Type B pancreatic cell (in vitro differentiated cells): ENCODE results near the gene UTS2R. TPM values are rescaled to one million over a fixed set of nuclear protein-coding genes. Genes with fewer than 3 reads are reported as not detected.
"Not testable (repeated sequence)": the region's sequence is repeated elsewhere in the genome, so short reads cannot be mapped to it uniquely, and the experiment has no call there.

Experiments
- DNase-seq: peaks from one replicate; pipeline ENCODE4 v3.0.0; 2021; ENCODE audit warnings: mixed read lengths; ENCODE audit not compliant: unreplicated experiment; ENCODE audit errors: extremely low spot score
- H3K27ac Mint-ChIP-seq: 2 replicates; pipeline ENCODE4 v1.8.0; 2021; ENCODE audit warnings: mild to moderate bottlenecking, mixed read lengths
- H3K27me3 Mint-ChIP-seq: 2 replicates; pipeline ENCODE4 v1.8.0; 2021; ENCODE audit warnings: mixed read lengths
- H3K36me3 Mint-ChIP-seq: 2 replicates; pipeline ENCODE4 v1.8.0; 2021; ENCODE audit warnings: mixed read lengths
- H3K4me1 Mint-ChIP-seq: one replicate; pipeline ENCODE4 v1.8.0; 2021; ENCODE audit warnings: mixed read lengths; ENCODE audit not compliant: unreplicated experiment
- H3K4me3 Mint-ChIP-seq: 2 replicates; pipeline ENCODE4 v1.8.0; 2021; ENCODE audit warnings: mild to moderate bottlenecking, mixed read lengths
- H3K9me3 Mint-ChIP-seq: 2 replicates; pipeline ENCODE4 v1.8.0; 2021; ENCODE audit warnings: mixed read lengths
- CTCF ChIP-seq: fragments of 200-600 bp; sonication (generic); conservative IDR thresholded peaks from 2 replicates; pipeline ENCODE4 v1.5.0; 2021; ENCODE audit warnings: antibody characterized with exemption, mild to moderate bottlenecking
- total RNA-seq: library from RNA; stranded (reverse); gene quantifications from 2 replicates; pipeline ENCODE4 v1.2.1, GENCODE V29; 2021; ENCODE audit warnings: low replicate concordance

The UTS2R gene
- total RNA-seq, 1 donor from 2014 or later: 0.97 TPM

- no peak overlapping the region for H3K4me3 Mint-ChIP-seq
- peak overlapping the region; percentile 10 for H3K27ac Mint-ChIP-seq
- H3K27me3 Mint-ChIP-seq: peaks cover 12% of the 10 kb centered on the region
- no peaks in the 10 kb centered on the region for H3K4me1 Mint-ChIP-seq
- H3K36me3 Mint-ChIP-seq: no peaks in the 10 kb centered on the region
- no peak for DNase-seq
- H3K9me3 Mint-ChIP-seq: no peaks in the 10 kb centered on the region
- TF ChIP-seq CTCF: no peak
Observed at GRCh38 chr17:82380860-82381702, 9.5 kb downstream of the UTS2R start.

GRCh38 chr17:82381703-82382009, 10.1 kb downstream of the UTS2R start:
- not testable (repeated sequence) for H3K4me1 Mint-ChIP-seq, H3K9me3 Mint-ChIP-seq, H3K4me3 Mint-ChIP-seq, H3K27ac Mint-ChIP-seq, DNase-seq, H3K36me3 Mint-ChIP-seq
- peaks cover 12% of the 10 kb centered on the region for H3K27me3 Mint-ChIP-seq

GRCh38 chr17:82382220-82382932, 10.8 kb downstream of the UTS2R start:
- H3K27ac Mint-ChIP-seq, H3K4me3 Mint-ChIP-seq, H3K36me3 Mint-ChIP-seq, DNase-seq, H3K9me3 Mint-ChIP-seq, H3K4me1 Mint-ChIP-seq: not testable (repeated sequence)
- peaks cover 12% of the 10 kb centered on the region for H3K27me3 Mint-ChIP-seq

GRCh38 chr17:82382933-82383255, 11.3 kb downstream of the UTS2R start:
- Mint-ChIP-seq H3K4me3 (no peak overlapping the region), H3K27ac (no peak overlapping the region)
- DNase-seq: no peak

GRCh38 chr17:82383411-82383810, 11.8 kb downstream of the UTS2R start:
- Mint-ChIP-seq H3K4me1 (no peaks in the 10 kb centered on the region), H3K4me3 (no peak overlapping the region), H3K9me3 (no peaks in the 10 kb centered on the region), H3K27ac (no peak overlapping the region), H3K27me3 (peaks cover 14% of the 10 kb centered on the region), H3K36me3 (no peaks in the 10 kb centered on the region)
- TF ChIP-seq CTCF: no peak
- no peak for DNase-seq

More at GRCh38 chr17:82382933-82383255, 11.3 kb downstream of the UTS2R start:
- peaks cover 14% of the 10 kb centered on the region for H3K27me3 Mint-ChIP-seq
- no peaks in the 10 kb centered on the region for H3K4me1 Mint-ChIP-seq
- no peaks in the 10 kb centered on the region for H3K9me3 Mint-ChIP-seq
- H3K36me3 Mint-ChIP-seq: no peaks in the 10 kb centered on the region
- no peak for TF ChIP-seq CTCF

- Mint-ChIP-seq H3K27ac (no peak overlapping the region), H3K36me3 (no peaks in the 10 kb centered on the region), H3K9me3 (no peaks in the 10 kb centered on the region), H3K4me3 (no peak overlapping the region), H3K27me3 (peaks cover 12% of the 10 kb centered on the region), H3K4me1 (peaks cover 3% of the 10 kb centered on the region)
- no peak for DNase-seq
- no peak for TF ChIP-seq CTCF
Observed at GRCh38 chr17:82384051-82384729, 12.6 kb downstream of the UTS2R start.
